Chondrocyte (in vitro differentiated cells): ENCODE data around the gene LCMT1. TPM values are rescaled to one million over a fixed set of nuclear protein-coding genes. Genes with fewer than 3 reads are reported as not detected.

Experiments
- DNase-seq: peaks from one replicate; pipeline ENCODE4 v3.0.0; 2021; ENCODE audit warnings: mixed read lengths, low spot score
- H3K27ac Mint-ChIP-seq: one replicate; pipeline ENCODE4 v1.8.0; 2021; ENCODE audit warnings: mild to moderate bottlenecking, moderate library complexity, mixed read lengths; ENCODE audit not compliant: unreplicated experiment
- H3K27me3 Mint-ChIP-seq: 2 replicates; pipeline ENCODE4 v1.8.0; 2021; ENCODE audit warnings: low read depth, mixed read lengths
- H3K36me3 Mint-ChIP-seq: 2 replicates; pipeline ENCODE4 v1.8.0; 2021; ENCODE audit warnings: low read depth, mixed read lengths
- H3K4me1 Mint-ChIP-seq: 2 replicates; pipeline ENCODE4 v1.8.0; 2021; ENCODE audit warnings: low read depth, mild to moderate bottlenecking, mixed read lengths
- H3K4me3 Mint-ChIP-seq: one replicate; pipeline ENCODE4 v1.8.0; 2021; ENCODE audit warnings: mild to moderate bottlenecking, moderate library complexity, mixed read lengths; ENCODE audit not compliant: unreplicated experiment
- H3K9me3 Mint-ChIP-seq: 2 replicates; pipeline ENCODE4 v1.8.0; 2021; ENCODE audit warnings: low read depth, mixed read lengths
- CTCF ChIP-seq: fragments of 200-600 bp; sonication (generic); IDR thresholded peaks from 2 replicates; pipeline ENCODE4 v1.5.0; 2021; ENCODE audit warnings: antibody characterized with exemption, mild to moderate bottlenecking, moderate library complexity
- total RNA-seq: library from RNA; stranded (reverse); gene quantifications from 3 replicates; pipeline ENCODE4 v1.2.1, GENCODE V29; 2021

Gene LCMT1
- total RNA-seq, 1 donor from 2014 or later: 35.4 TPM

- H3K9me3 Mint-ChIP-seq: no peaks in the 10 kb centered on the region
- H3K4me1 Mint-ChIP-seq: no peaks in the 10 kb centered on the region
- no peak overlapping the region for H3K4me3 Mint-ChIP-seq
- no peak overlapping the region for H3K27ac Mint-ChIP-seq
- TF ChIP-seq CTCF: no peak
- no peak for DNase-seq
- H3K27me3 Mint-ChIP-seq: no peaks in the 10 kb centered on the region
- no peaks in the 10 kb centered on the region for H3K36me3 Mint-ChIP-seq
Observed at GRCh38 chr16:25224731-25225319, 113.3 kb downstream of the LCMT1 start.

Other genes starting within 250 kb of the LCMT1 start
- gene ARHGAP17, start 96.4 kb upstream of the LCMT1 start, total RNA-seq: 74.7 to 85.4 TPM (median 75.2 TPM) in 3 replicates
- not detected in 3 replicates for gene AQP8, start 105.2 kb downstream of the LCMT1 start, total RNA-seq
- 7.5 to 9.2 TPM (median 8.6 TPM) in 3 replicates for gene ZKSCAN2, start 146.1 kb downstream of the LCMT1 start, total RNA-seq